H1 (cell line): ENCODE data around the gene PEAK1.

Experiments used
- BRCA1 ChIP-seq: IDR thresholded peaks from 2 replicates; pipeline ENCODE4 v1.6.1; 2012; ENCODE audit warnings: low read depth, low read length, improper control_type of control experiment
- CBX5 ChIP-seq: fragments of 300-800, 300-1000 bp; sonication (generic); IDR thresholded peaks from 2 replicates; pipeline ENCODE4 v1.7.1; 2016; ENCODE audit warnings: antibody characterized with exemption, low read length, low read depth
- EZH2 ChIP-seq: fragments of 200-600 bp; sonication (generic); IDR thresholded peaks from 2 replicates; pipeline ENCODE4 v1.7.1; 2012; ENCODE audit warnings: low read depth, mild to moderate bottlenecking, moderate library complexity, low read length, inconsistent platforms; ENCODE audit not compliant: severe bottlenecking
- GTF2F1 ChIP-seq: IDR thresholded peaks from 2 replicates; pipeline ENCODE4 v1.6.1; 2012; ENCODE audit warnings: low read depth, low read length, improper control_type of control experiment, borderline replicate concordance
- POLR2AphosphoS5 ChIP-seq: IDR thresholded peaks from 2 replicates; pipeline ENCODE4 v1.6.1; 2011; ENCODE audit warnings: low read depth, low read length
- TBP ChIP-seq: IDR thresholded peaks from 2 replicates; pipeline ENCODE4 v1.6.1; 2011; ENCODE audit warnings: low read depth, low read length, improper control_type of control experiment
- TF ChIP-seq, protein P1 (sequence below): IDR thresholded peaks from 2 replicates; pipeline ENCODE4 v1.6.1; 2012; ENCODE audit warnings: low read length, inconsistent platforms
- TF ChIP-seq, protein P2 (sequence below), 3 experiments: IDR thresholded peaks; 1 replicate in 2 of 3; 2 replicates in 1 of 3; pipeline versions ENCODE4 v1.5.1 to v1.6.1; 2011; ENCODE audit warnings: low read length in 3 of 3, mild to moderate bottlenecking in 3 of 3, inconsistent platforms in 2 of 3, low read depth in 1 of 3, moderate library complexity in 1 of 3; ENCODE audit not compliant: insufficient read depth in 1 of 3; ENCODE audit errors: control extremely low read depth in 1 of 3
- TF ChIP-seq, protein P3 (sequence below): IDR thresholded peaks from 2 replicates; pipeline ENCODE4 v1.6.1; 2012; ENCODE audit warnings: inconsistent platforms
- TF ChIP-seq, protein P4 (sequence below): IDR thresholded peaks from 2 replicates; pipeline ENCODE4 v1.6.1; 2011; ENCODE audit warnings: low read depth, mild to moderate bottlenecking, low read length; ENCODE audit not compliant: insufficient read depth

DNA sequence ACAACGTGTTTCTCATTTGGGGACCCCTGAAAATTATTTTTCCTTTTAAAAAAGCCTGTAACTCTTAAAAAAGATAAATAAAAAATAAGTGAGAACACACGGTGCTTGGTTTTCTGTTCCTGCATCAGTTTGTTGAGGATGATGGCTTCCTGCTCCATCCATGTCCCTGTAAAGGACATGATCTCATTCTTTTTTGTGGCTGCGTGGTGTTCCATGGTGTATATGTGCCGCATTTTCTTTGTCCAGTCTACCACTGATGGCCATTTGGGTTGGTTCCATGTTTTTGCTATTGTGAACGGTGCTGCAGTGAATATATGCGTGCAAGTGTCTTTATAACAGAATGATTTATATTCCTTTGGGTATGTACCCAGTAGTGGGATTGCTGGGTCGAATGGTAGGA, 351.3 kb downstream of the PEAK1 start:
- TF ChIP-seq GTF2F1 (no peak), CBX5 (no peak), TBP (no peak), POLR2AphosphoS5 (no peak), BRCA1 (no peak), EZH2 (no peak)
- TF ChIP-seq, protein P1, sequence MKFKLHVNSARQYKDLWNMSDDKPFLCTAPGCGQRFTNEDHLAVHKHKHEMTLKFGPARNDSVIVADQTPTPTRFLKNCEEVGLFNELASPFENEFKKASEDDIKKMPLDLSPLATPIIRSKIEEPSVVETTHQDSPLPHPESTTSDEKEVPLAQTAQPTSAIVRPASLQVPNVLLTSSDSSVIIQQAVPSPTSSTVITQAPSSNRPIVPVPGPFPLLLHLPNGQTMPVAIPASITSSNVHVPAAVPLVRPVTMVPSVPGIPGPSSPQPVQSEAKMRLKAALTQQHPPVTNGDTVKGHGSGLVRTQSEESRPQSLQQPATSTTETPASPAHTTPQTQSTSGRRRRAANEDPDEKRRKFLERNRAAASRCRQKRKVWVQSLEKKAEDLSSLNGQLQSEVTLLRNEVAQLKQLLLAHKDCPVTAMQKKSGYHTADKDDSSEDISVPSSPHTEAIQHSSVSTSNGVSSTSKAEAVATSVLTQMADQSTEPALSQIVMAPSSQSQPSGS, result no peak
- TF ChIP-seq, protein P2, sequence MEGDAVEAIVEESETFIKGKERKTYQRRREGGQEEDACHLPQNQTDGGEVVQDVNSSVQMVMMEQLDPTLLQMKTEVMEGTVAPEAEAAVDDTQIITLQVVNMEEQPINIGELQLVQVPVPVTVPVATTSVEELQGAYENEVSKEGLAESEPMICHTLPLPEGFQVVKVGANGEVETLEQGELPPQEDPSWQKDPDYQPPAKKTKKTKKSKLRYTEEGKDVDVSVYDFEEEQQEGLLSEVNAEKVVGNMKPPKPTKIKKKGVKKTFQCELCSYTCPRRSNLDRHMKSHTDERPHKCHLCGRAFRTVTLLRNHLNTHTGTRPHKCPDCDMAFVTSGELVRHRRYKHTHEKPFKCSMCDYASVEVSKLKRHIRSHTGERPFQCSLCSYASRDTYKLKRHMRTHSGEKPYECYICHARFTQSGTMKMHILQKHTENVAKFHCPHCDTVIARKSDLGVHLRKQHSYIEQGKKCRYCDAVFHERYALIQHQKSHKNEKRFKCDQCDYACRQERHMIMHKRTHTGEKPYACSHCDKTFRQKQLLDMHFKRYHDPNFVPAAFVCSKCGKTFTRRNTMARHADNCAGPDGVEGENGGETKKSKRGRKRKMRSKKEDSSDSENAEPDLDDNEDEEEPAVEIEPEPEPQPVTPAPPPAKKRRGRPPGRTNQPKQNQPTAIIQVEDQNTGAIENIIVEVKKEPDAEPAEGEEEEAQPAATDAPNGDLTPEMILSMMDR (IDR thresholded peaks at IDR 0.05; ENCODE audit: control extremely low read depth in 1 of 3, insufficient read depth in 1 of 3, low read depth in 1 of 3, low read length in 3 of 3), result no peak
- TF ChIP-seq, protein P3, sequence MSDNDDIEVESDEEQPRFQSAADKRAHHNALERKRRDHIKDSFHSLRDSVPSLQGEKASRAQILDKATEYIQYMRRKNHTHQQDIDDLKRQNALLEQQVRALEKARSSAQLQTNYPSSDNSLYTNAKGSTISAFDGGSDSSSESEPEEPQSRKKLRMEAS, result no peak
- TF ChIP-seq, protein P4, sequence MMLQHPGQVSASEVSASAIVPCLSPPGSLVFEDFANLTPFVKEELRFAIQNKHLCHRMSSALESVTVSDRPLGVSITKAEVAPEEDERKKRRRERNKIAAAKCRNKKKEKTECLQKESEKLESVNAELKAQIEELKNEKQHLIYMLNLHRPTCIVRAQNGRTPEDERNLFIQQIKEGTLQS, result no peak
